GM18909 (cell line): Measurements from ENCODE around the gene ERAL1.
"Not testable (repeated sequence)": the region's sequence is repeated elsewhere in the genome, so short reads cannot be mapped to it uniquely, and the experiment has no call there.

Experiments used
- ATAC-seq: cut with Tn5 transposase; IDR thresholded peaks from one replicate; pipeline ENCODE4 v1.9.1; 2021; ENCODE audit warnings: mild to moderate bottlenecking; ENCODE audit not compliant: unreplicated experiment, poor library complexity

ERAL1 gene

GRCh38 chr17:28877150-28877711 is 22.4 kb downstream of the ERAL1 start:
- ATAC-seq = not testable (repeated sequence)

GRCh38 chr17:28878158-28878910 is 23.5 kb downstream of the ERAL1 start:
- ATAC-seq = no peak

- ATAC-seq = no peak
These were observed 24.2 kb downstream of the ERAL1 start for GRCh38 chr17:28878981-28879380.

GRCh38 chr17:28879886-28880571 is 25.2 kb downstream of the ERAL1 start:
- no peak for ATAC-seq

- no peak for ATAC-seq
These were observed 25.7 kb downstream of the ERAL1 start for GRCh38 chr17:28880572-28880945.

GRCh38 chr17:28881533-28882056 is 26.8 kb downstream of the ERAL1 start:
- ATAC-seq = no peak

GRCh38 chr17:28882154-28882895 is 27.5 kb downstream of the ERAL1 start:
- ATAC-seq = no peak

GRCh38 chr17:28883967-28884702 is 29.3 kb downstream of the ERAL1 start:
- ATAC-seq = no peak

GRCh38 chr17:28885363-28885762 is 30.5 kb downstream of the ERAL1 start:
- no peak for ATAC-seq

GRCh38 chr17:28885951-28886350 is 31.1 kb downstream of the ERAL1 start:
- no peak for ATAC-seq

GRCh38 chr17:28887871-28888471 is 33.2 kb downstream of the ERAL1 start:
- no peak for ATAC-seq

- ATAC-seq = no peak
These were observed 34.0 kb downstream of the ERAL1 start for GRCh38 chr17:28888832-28889231.

- no peak for ATAC-seq
These were observed 35.2 kb downstream of the ERAL1 start for GRCh38 chr17:28889996-28890395.

GRCh38 chr17:28891201-28891600 is 36.4 kb downstream of the ERAL1 start:
- no peak for ATAC-seq

GRCh38 chr17:28892024-28892423 is 37.2 kb downstream of the ERAL1 start:
- ATAC-seq = no peak

- ATAC-seq = not testable (repeated sequence)
These were observed 38.7 kb downstream of the ERAL1 start for GRCh38 chr17:28893248-28894183.

GRCh38 chr17:28895794-28896447 is 41.1 kb downstream of the ERAL1 start:
- no peak for ATAC-seq

GRCh38 chr17:28896491-28896883 is 41.7 kb downstream of the ERAL1 start:
- ATAC-seq = no peak
